ENCODE data around the gene ASCL2. TPM values are rescaled to one million over a fixed set of nuclear protein-coding genes. Genes with fewer than 3 reads are reported as not detected.

ASCL2 gene
- total RNA-seq, 2 experiments from 2014 or later: not detected

DNA sequence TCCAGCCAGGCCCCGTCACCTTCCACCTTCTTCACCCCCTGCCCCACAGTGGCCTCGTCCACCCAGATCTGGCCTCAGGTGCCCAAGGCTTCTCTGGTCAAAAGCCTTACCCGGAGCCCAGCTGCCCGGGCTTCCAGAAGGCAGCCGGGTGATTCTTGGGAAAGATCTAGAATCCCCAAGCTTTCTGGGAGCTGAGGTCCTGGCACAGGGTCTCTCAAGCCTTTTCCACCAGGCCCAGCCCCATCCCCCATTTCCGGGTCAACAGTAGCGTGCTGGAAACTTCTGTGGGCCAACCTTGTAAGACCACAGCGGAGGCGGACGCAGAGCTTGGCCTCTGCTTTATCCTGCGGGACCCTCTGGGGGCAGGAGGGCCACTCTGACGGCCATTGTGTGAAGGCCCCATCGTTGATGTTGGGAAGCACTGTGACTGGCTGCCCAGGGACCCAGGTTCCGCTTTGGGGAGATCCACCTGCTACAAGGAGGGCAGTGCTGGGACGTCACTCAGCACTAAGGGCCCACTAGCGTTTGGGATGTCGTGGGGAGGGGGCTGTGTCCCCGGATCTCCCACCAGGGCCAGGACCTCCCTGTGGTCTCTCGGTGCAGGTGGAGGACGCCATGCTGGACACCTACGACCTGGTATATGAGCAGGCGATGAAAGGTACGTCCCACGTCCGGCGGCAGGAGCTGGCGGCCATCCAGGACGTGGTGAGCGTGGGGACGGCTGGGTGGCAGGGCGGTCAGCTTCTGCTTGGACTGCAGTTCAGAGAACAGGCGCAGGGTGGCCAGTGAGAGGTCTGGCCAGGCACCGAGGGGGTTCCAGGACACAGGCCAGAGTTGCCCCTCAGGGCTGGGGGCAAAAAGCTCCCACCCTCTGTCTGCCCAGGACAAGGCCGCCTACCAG, 42.9 kb upstream of the ASCL2 start:
- intact Hi-C loops (cut with micrococcal nuclease): no loop called here
- H3K4me3 Mint-ChIP-seq: no peak overlapping the region
- no peaks in the 10 kb centered on the region for H3K9me3 Mint-ChIP-seq
- H3K4me1 Mint-ChIP-seq (ENCODE audit: low read depth): no peaks in the 10 kb centered on the region
- H3K27me3 Mint-ChIP-seq (ENCODE audit: low read depth): no peaks in the 10 kb centered on the region
- no peak for DNase-seq
- CTCF ChIA-PET: interaction anchor here (0.8 to 1.6 kb wide), 2 partner anchors 9 to 107 kb away, joined by 3 to 6 read pairs; no protein-coding TSS in a partner anchor
- H3K36me3 Mint-ChIP-seq (ENCODE audit: low read depth): no peaks in the 10 kb centered on the region
- no peak overlapping the region for H3K27ac Mint-ChIP-seq

DNA sequence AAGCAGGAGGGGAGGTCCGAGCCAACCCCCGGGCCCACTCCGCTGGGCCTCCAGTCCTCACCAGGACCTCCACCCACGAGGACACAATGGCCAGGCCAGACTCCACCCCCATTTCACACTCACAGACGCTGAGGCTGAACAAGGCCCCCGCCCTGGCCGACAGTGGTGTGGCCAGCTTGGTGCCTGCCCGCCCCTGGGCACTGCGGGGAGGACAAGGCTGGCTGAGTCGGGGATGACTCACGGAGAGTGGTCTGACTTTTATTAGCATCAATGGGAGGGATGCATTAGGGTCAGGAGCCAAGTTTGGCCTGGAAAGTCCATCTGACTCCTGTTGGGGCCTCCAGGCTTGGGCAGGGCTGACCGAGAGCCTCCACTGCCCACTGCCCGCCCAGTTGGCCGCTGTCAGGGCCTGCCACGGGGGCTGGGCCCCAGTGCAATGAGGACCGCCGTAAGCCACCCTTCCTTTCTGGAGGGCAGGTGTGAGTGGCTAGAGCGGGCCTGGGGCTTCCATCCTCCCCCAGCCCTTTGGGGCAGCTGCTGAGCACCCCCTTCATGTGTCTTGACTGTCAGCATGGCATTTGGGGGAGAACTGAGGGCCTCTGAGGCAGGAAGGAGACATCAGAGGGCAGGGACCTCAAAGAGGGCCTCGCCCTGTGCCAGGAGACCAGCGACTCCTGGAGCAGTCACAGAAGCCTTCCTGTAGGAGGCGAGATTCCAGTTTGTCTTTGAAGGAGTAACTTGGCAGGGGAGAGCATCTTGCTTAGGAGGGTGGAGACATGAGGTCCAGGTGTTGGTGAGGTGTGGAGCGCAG, 42.0 kb upstream of the ASCL2 start:
- no peaks in the 10 kb centered on the region for H3K27me3 Mint-ChIP-seq (ENCODE audit: low read depth)
- no peak overlapping the region for H3K27ac Mint-ChIP-seq
- no peaks in the 10 kb centered on the region for H3K36me3 Mint-ChIP-seq (ENCODE audit: low read depth)
- no peak overlapping the region for H3K4me3 Mint-ChIP-seq
- H3K4me1 Mint-ChIP-seq (ENCODE audit: low read depth): peaks cover 3% of the 10 kb centered on the region
- CTCF ChIA-PET: interaction anchor here (1.6 kb wide), 1 partner anchor 8 kb away, joined by 6 read pairs; no protein-coding TSS in a partner anchor
- intact Hi-C loops (cut with micrococcal nuclease): no loop called here
- no peak for DNase-seq
- no peaks in the 10 kb centered on the region for H3K9me3 Mint-ChIP-seq

DNA sequence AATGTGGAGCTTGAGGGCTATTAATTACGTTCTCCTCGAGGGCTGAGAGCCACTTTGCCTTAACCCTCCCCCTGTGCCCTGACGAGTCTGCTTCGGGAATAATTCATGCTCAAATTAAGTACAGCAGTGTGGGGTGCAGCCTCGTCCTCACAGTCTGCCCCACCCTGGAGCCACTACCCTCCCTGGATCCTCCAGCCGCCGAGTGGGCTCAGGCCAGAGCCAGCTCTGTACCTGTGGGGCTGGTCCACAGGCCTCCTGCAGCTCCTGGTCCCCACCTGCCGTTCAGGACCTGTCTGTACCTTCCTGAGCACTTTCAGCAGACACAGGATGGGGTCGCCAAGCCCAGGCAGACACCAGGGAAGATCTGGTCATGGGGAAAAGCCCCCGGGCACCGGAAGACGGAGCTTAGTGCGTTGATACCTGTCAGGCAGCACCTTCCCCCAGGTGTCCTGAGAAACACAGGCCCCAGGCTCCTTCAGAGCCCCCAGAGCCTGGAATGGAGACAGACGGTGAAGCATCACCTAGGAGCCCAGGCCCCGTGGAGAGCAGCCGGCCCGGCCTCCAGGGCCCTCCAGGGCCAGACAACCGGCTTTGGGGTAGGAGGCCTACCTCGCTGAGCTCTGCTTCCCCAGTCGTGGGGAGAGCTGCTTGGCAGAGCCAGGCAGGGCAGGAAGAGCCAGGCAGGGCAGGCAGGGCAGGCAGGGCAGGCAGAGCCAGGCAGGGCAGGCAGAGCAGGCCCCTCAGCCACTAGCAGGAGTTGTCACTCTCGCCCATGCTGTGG, 41.2 kb upstream of the ASCL2 start:
- Mint-ChIP-seq H3K4me1 (ENCODE audit: low read depth) (peaks cover 4% of the 10 kb centered on the region), H3K27me3 (ENCODE audit: low read depth) (no peaks in the 10 kb centered on the region), H3K27ac (no peak overlapping the region), H3K9me3 (no peaks in the 10 kb centered on the region), H3K36me3 (ENCODE audit: low read depth) (no peaks in the 10 kb centered on the region), H3K4me3 (no peak overlapping the region)
- no peak for DNase-seq
- CTCF ChIA-PET: interaction anchor here (2.4 kb wide), 1 partner anchor 109 kb away, joined by 7 read pairs; no protein-coding TSS in a partner anchor
- intact Hi-C loops (cut with micrococcal nuclease): no loop called here

DNA sequence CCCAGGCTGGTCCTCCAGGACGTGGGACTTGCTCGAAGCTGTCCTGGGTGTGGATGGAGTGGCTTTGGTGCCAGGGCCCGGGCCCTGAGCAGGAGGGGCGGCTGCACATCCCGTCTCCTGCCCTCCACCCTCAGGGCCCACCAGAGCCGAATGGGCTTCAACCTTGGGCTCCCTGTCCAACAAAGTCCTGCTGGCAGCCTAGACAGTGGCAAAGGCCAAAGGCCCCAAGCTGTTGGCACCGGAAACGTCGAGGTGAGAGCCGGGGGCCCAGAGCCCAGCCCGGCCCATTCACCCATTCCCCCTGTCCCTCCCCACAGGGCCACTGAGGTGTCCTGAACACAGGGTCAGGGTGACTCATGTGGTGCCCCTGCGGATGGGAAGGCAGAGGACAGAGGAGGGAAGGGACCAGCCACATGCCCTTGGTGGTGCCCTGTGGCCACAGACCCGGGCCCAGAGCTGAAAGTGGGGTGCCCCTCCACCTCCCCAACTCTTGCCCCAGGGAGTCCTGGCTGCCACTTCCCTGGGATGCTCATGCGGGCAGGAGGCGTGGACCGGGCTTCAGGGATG, 40.5 kb upstream of the ASCL2 start:
- H3K27me3 Mint-ChIP-seq (ENCODE audit: low read depth): no peaks in the 10 kb centered on the region
- no peak overlapping the region for H3K4me3 Mint-ChIP-seq
- no peak overlapping the region for H3K27ac Mint-ChIP-seq
- H3K36me3 Mint-ChIP-seq (ENCODE audit: low read depth): no peaks in the 10 kb centered on the region
- DNase-seq: no peak
- peaks cover 11% of the 10 kb centered on the region for H3K4me1 Mint-ChIP-seq (ENCODE audit: low read depth)
- CTCF ChIA-PET: interaction anchor here (1.2 to 2.4 kb wide), 2 partner anchors 110 to 116 kb away, joined by 3 to 7 read pairs; no protein-coding TSS in a partner anchor
- no peaks in the 10 kb centered on the region for H3K9me3 Mint-ChIP-seq
- intact Hi-C loops (cut with micrococcal nuclease): no loop called here

DNA sequence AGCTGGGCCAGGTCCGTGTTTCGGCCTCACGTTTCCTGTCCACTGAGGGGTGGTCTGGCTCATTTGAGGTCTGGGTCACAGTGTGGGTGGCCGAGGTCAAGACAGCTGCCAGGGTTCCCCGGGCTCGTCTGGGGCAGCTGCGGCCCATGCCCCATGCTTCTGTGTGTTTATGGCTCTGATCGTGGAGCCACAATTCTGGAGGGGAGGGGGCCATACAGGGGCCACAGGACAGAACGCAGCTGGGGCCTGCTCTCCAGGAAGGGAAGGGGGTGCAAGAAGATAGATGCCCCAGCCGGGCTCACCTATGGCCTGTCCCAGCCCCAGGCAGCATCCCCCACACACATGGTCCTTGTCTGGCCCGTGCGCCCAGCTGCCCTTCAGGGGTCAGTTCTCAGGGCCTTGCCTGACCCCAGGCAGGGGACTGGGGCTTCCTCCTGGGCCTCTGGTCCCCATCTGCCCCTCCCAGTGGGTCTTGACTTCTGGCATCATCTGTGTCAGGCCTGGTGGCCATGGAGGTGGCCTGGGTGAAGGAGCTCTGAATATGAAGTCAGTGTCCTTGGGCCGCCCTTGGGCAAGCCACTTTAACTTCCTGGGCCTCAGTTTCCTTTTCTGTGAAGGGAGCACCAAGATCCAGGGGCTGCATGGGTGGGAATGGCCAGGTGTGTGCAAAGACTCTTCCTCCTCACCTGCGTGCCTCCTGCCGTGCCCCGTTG, 39.8 kb upstream of the ASCL2 start:
- Mint-ChIP-seq H3K4me1 (ENCODE audit: low read depth) (peaks cover 16% of the 10 kb centered on the region), H3K36me3 (ENCODE audit: low read depth) (no peaks in the 10 kb centered on the region), H3K9me3 (no peaks in the 10 kb centered on the region), H3K27me3 (ENCODE audit: low read depth) (no peaks in the 10 kb centered on the region), H3K4me3 (no peak overlapping the region), H3K27ac (no peak overlapping the region)
- intact Hi-C loops (cut with micrococcal nuclease): no loop called here
- DNase-seq: no peak
- CTCF ChIA-PET: interaction anchor here (1.2 to 2.4 kb wide), 2 partner anchors 110 to 115 kb away, joined by 3 to 7 read pairs; no protein-coding TSS in a partner anchor

DNA sequence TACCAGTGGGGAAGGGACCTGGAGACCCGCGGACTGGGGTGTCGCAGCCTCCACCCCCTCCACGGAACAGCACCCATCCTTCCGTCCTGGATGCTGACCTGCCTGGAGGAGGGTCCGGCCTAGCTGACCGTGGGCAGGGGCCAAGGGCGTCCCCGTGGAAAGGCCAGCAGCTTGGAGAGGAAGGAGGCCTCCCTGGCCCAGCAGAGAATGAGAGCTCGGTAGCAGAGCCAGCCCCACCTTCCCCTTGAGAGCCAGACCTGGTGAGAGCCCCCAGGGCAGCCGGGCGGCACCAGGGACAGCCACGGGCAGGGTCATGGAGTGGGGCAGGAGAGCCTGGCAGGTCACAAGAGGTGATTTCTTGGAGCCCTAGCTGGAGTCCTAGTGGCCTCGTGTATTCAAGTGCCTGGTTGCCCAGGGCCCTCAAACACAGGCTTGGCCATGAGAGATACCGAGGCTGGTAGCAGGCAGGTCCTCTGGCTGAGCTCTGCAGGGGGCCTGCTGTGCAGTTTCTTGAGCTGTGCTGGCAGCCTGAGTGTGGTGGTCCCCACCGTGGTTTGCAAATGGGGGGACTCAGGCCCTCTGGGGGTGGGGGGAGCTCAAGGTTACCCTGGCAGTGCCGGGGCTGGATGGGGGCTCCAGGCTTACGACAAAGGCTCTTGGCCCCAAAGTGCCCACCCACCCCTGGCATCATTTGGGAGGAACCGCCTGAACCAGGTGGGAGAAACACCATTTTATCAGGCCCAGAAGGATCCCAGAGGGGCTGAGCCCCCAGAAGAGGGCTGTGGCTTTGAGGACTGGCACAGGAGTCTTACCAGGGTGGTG, 39.1 kb upstream of the ASCL2 start:
- no peak overlapping the region for H3K4me3 Mint-ChIP-seq
- no peaks in the 10 kb centered on the region for H3K36me3 Mint-ChIP-seq (ENCODE audit: low read depth)
- H3K9me3 Mint-ChIP-seq: no peaks in the 10 kb centered on the region
- intact Hi-C loops (cut with micrococcal nuclease): no loop called here
- no peak overlapping the region for H3K27ac Mint-ChIP-seq
- H3K4me1 Mint-ChIP-seq (ENCODE audit: low read depth): peaks cover 21% of the 10 kb centered on the region
- CTCF ChIA-PET: interaction anchor here (1.2 to 2.4 kb wide), 2 partner anchors 111 to 114 kb away, joined by 3 to 7 read pairs; no protein-coding TSS in a partner anchor
- DNase-seq: no peak
- H3K27me3 Mint-ChIP-seq (ENCODE audit: low read depth): no peaks in the 10 kb centered on the region

DNA sequence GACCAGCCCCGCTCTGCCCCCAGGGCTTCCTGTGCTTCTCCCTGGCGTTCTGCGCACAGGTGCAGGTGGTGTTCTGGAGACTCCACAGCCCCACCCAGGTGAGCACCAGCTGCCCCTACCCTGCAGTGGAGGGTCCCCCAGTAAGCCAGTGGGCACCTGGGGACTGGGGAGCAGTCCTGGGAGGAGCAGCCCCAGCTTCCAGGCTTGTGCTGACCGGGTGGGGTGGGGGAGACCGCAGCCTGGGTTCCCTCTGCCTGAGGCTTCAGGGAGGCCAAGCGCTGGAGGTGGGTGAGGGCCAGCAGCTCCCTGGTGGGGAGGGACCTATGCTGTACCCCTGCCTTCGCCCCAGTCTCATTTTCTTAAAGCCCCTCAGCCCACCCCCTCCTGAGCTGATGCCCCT, 38.3 kb upstream of the ASCL2 start:
- CTCF ChIA-PET: interaction anchor here (8.0 kb wide), 1 partner anchor 112 kb away, joined by 197 read pairs; no protein-coding TSS in a partner anchor
- H3K36me3 Mint-ChIP-seq (ENCODE audit: low read depth): no peaks in the 10 kb centered on the region
- DNase-seq: no peak
- intact Hi-C loops (cut with micrococcal nuclease): no loop called here
- H3K9me3 Mint-ChIP-seq: no peaks in the 10 kb centered on the region
- H3K4me1 Mint-ChIP-seq (ENCODE audit: low read depth): peaks cover 25% of the 10 kb centered on the region
- no peak overlapping the region for H3K27ac Mint-ChIP-seq
- no peaks in the 10 kb centered on the region for H3K27me3 Mint-ChIP-seq (ENCODE audit: low read depth)
- no peak overlapping the region for H3K4me3 Mint-ChIP-seq

DNA sequence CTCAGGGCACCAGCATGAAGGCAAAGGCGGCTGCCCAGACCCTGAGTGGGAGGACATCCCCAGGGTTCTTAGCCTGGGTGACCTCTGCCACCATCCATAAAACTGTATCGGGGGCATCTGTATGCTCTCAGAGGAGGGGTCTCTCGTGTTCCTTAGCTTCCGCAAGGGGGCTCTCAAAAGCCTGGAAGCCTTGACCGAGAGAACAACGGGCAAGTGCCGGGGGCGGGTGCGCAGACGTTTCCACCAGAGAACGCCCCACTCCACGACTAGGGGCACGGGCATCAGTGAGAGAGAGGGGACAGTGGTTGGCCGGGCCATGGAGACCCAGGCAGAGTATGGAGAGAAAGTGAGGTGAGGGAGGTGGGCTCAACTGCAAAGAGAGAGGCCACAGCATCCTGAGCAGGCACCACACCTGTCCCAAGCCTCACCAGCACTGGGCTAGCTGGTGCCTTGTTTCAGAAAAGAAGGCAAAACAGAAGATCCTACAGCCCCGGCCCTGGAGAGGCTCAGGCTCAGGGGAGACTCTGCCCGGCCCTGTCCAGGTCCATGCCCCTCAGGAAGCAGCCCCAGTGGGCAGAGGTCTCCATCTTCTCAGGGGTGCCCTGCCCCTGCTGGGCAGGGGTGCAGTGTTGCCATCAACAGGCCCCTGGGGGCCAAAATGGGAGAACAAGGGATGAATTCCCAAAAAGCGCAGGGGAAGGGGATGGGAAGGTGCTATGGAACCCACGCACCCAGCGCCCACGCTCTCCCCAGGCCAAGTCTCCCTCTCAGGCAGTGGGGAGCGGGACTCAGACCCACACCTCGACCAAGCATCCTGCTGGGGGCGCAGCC, 37.3 kb upstream of the ASCL2 start:
- CTCF ChIA-PET: interaction anchor here (1.9 to 8.0 kb wide), 3 partner anchors 9 to 113 kb away, joined by 5 to 197 read pairs (median 8); no protein-coding TSS in a partner anchor
- H3K4me1 Mint-ChIP-seq (ENCODE audit: low read depth): peaks cover 35% of the 10 kb centered on the region
- no peaks in the 10 kb centered on the region for H3K9me3 Mint-ChIP-seq
- H3K4me3 Mint-ChIP-seq: no peak overlapping the region
- no peak for DNase-seq
- no peaks in the 10 kb centered on the region for H3K27me3 Mint-ChIP-seq (ENCODE audit: low read depth)
- H3K27ac Mint-ChIP-seq: no peak overlapping the region
- intact Hi-C loops (cut with micrococcal nuclease): no loop called here
- H3K36me3 Mint-ChIP-seq (ENCODE audit: low read depth): no peaks in the 10 kb centered on the region

DNA sequence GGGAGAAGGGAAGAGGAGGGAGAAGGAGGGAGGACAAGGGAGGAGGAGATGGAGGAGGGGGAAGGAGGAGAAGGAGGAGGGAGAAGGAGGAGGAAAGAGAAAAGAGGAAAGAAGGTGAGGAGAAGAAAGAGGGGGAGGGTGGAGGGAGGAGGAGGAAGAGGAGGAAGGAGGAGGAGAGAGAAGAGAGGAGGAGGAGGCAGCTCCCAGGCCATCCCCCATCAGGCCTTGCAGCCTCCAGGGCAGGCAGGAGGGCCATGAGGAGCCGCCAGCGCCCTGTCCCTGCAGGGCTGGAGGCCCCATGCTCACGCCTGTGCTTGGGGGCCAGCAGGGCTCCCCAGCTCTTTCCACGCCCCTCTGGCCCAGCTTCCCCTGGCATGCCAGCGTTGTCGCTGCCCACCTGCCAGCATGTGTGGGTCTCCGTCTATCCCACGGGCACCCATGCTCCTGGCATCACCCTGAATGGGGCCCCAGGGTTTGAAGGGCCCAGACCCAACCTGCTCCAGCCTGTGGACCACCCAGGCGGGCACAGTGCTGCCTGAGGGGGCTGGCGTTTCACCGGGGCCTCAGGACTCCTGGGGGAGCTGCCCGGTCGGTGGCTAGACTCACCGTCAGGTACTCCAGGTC, 36.6 kb upstream of the ASCL2 start:
- DNase-seq: no peak
- Mint-ChIP-seq H3K4me1 (ENCODE audit: low read depth) (peaks cover 38% of the 10 kb centered on the region), H3K36me3 (ENCODE audit: low read depth) (no peaks in the 10 kb centered on the region), H3K4me3 (no peak overlapping the region), H3K27me3 (ENCODE audit: low read depth) (no peaks in the 10 kb centered on the region), H3K9me3 (no peaks in the 10 kb centered on the region), H3K27ac (no peak overlapping the region)
- CTCF ChIA-PET: interaction anchor here (1.3 to 8.0 kb wide), 8 partner anchors 9 to 114 kb away, joined by 3 to 197 read pairs (median 6); partner anchors contain the start of gene CD81
- intact Hi-C loops (cut with micrococcal nuclease): no loop called here

Data from activated naive CD4-positive, alpha-beta T cell treated with anti-CD3 and anti-CD28 coated beads for 36 hours (primary cell).